ENCODE data around the gene KLHL21.
"Not testable (repeated sequence)": the region's sequence is repeated elsewhere in the genome, so short reads cannot be mapped to it uniquely, and the experiment has no call there.

The KLHL21 gene

GRCh38 chr1:6602669-6603237, at the start of gene KLHL21:
TSS of gene KLHL21 (minus strand) at chr1:6602869. CDS start at chr1:6602817, 52 bp downstream.
- DNase-seq (ENCODE audit: low spot score) = peak; percentile 72

- no peak for DNase-seq (ENCODE audit: low spot score)
These were observed 49.2 kb upstream of the KLHL21 start for GRCh38 chr1:6651909-6652308.

GRCh38 chr1:6648556-6648955, 45.9 kb upstream of the KLHL21 start:
- DNase-seq (ENCODE audit: low spot score) = no peak

DNA sequence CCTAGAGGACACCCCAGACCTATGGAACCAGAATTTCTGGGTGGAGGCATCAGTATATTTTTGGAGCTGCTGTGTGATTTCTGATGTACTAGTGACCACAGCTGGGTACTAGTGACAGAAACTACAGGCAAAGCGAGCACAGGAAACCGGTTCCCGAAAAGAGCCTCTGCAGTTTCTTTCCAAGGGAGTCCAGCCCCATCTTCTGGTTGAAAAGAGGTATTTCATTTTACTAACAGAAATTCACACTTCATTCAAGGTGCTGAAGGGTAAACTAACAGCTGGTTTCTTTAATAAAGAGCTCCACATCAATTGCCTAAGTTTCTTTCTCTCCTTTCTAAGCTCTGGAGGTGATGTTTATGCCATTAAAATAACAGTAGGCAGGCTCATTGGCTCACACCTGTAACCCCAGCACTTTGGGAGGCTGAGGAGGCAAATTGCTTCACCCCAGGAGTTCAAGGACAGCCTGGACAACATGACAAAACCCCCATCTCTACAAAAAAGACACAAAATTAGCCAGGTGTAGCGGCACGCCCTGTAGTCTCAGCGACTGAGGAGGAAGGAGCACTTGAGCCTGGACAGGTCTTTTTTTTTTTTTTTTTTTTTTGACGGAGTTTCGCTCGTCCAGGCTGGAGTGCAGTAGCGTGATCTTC, 44.0 kb upstream of the KLHL21 start:
- DNase-seq (ENCODE audit: low spot score) = peak; percentile 63

- no peak for DNase-seq (ENCODE audit: low spot score)
These were observed 42.3 kb upstream of the KLHL21 start for GRCh38 chr1:6645018-6645417.

GRCh38 chr1:6640867-6641266, 38.2 kb upstream of the KLHL21 start:
- DNase-seq (ENCODE audit: low spot score) = not testable (repeated sequence)

GRCh38 chr1:6638226-6638625, 35.6 kb upstream of the KLHL21 start:
- no peak for DNase-seq (ENCODE audit: low spot score)

DNA sequence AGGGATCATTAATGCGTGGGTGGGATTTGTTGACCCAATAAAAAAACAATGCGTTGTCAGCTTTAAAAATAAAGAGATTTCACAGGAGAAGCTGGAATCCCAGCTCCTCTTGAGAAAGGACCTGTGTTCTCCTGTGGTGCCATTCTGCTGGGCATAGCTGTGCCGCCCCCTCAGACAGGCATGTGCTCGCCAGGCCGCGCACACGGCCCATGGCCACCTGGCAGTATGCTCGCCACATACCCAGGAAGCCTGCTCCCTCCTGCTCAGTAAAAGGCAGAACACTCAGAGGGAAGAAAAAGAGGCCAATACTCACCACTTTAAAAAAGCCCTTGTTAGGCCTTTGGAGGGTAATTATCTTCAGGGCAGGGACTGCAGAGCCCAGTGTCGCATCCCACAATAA, 35.1 kb upstream of the KLHL21 start:
- no peak for DNase-seq (ENCODE audit: low spot score)

GRCh38 chr1:6636778-6637177, 34.1 kb upstream of the KLHL21 start:
- DNase-seq (ENCODE audit: low spot score) = not testable (repeated sequence)

GRCh38 chr1:6635910-6636760, 33.5 kb upstream of the KLHL21 start:
- DNase-seq (ENCODE audit: low spot score) = no peak

- DNase-seq (ENCODE audit: low spot score) = no peak
These were observed 32.7 kb upstream of the KLHL21 start for GRCh38 chr1:6635161-6635909.

- DNase-seq (ENCODE audit: low spot score) = peak; percentile 34
These were observed 31.8 kb upstream of the KLHL21 start for GRCh38 chr1:6634371-6635052.

DNA sequence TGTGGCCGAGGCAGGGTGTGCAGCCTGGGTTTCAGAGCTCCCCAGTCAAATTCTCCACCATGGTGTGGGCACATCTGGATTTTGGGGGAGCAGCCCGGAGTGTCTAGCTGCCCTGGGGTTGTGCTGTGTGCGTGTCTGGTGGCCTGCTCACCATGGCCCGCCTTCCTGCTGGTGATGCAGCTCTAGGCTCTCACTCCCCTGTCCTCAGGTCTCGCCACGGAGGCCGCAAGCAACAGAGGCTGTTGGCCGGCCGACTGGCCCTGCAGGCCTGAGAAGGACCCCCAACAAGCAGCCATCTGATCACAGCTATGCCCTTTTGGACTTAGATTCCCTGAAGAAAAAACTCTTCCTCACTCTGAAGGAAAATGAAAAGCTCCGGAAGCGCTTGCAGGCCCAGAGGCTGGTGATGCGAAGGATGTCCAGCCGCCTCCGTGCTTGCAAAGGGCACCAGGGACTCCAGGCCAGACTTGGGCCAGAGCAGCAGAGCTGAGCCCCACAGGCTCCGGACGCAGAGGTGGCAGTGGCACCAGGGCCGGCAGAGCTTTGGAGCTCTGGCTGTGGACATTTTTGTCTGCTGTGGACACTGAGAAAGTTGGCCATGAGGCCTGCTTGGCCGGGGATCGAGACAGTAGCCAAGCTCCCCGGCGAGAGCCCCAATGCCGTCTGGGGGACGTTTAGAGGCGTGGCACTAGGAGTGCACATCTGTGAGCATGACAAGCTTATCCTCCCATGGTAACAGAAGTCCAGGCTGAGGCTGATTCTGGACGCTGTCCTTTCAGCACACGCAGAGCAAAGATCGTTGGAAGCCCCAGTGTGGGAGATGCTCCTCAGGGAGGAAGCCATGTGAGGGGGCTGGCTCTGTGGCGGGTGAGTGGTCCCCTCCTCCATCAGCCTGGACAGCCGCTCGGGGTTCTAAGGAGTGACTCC, 30.2 kb upstream of the KLHL21 start:
- no peak for DNase-seq (ENCODE audit: low spot score)

GRCh38 chr1:6631058-6631457, 28.4 kb upstream of the KLHL21 start:
- DNase-seq (ENCODE audit: low spot score) = no peak

- no peak for DNase-seq (ENCODE audit: low spot score)
These were observed 27.4 kb upstream of the KLHL21 start for GRCh38 chr1:6630027-6630426.

DNA sequence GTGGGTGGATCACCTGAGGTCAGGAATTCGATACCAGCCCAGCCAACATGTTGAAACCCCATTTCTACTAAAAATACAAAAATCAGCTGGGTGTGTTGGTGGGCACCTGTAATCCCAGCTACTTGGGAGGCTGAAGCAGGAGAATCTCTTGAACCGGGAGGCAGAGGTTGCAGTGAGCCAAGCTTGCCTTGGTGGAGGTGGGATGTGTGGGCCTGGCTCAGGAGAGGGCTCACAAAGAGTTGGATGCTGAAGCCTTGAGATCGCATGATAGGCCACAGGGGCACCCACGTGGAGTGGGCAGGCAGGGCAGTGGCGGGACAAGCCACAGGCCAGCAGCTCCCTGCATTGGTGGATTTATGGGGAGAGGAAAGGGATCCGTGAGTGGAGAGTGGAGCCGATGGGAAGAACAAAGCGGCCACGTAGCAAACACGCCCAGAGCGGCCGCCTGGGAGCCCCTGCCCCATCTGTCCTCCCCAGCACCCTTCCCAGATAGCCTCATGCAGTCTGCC, 26.4 kb upstream of the KLHL21 start:
- no peak for DNase-seq (ENCODE audit: low spot score)

- no peak for DNase-seq (ENCODE audit: low spot score)
These were observed 25.3 kb upstream of the KLHL21 start for GRCh38 chr1:6627841-6628545.

DNA sequence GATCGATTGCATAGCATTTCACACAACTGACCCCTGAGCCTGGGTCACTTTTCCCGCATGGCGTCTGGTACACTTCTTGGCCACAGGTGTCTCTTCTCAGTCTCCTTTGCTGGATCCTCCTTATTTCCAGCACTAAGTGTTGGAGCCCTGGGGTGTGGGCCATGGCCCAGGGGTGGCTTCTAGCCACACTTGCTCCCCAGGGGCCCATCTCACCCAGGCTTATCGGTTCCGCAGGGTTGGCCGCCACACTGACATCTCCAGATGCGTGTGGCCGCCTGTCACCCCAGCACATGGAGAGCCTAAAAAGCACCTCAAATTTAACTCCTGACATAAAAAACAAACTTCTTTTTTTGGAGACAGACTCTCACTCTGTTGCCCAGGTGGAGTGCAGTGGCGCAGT, 24.4 kb upstream of the KLHL21 start:
- DNase-seq (ENCODE audit: low spot score) = no peak

- no peak for DNase-seq (ENCODE audit: low spot score)
These were observed 23.0 kb upstream of the KLHL21 start for GRCh38 chr1:6625584-6626149.
